ENCODE data around the gene C11orf98.
"Not testable (repeated sequence)": the region's sequence is repeated elsewhere in the genome, so short reads cannot be mapped to it uniquely, and the experiment has no call there.

C11orf98 gene

DNA sequence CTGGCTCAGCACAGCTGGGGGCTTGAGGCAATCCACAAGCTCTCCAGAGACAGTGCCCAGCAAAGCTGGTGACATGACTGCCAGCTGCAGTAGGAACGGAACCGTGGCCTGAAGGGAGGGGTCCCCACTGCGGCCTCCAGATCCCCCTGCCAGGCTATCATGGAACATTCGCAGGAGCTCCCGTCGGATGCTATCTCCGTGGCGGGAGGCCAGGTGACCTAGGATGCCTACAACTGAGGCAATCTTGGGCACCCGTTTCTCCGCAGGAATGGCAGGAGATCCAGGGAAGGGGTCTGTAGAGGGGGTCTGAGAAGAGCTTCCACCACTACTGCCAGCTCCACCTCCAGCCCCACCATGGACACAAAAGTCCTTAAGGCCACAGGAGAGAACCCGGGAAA lies 16.0 kb downstream of the C11orf98 start:
- no peak for FAIRE-seq

- FAIRE-seq: no peak
Measured at GRCh38 chr11:62648185-62648966, 16.6 kb downstream of the C11orf98 start.

DNA sequence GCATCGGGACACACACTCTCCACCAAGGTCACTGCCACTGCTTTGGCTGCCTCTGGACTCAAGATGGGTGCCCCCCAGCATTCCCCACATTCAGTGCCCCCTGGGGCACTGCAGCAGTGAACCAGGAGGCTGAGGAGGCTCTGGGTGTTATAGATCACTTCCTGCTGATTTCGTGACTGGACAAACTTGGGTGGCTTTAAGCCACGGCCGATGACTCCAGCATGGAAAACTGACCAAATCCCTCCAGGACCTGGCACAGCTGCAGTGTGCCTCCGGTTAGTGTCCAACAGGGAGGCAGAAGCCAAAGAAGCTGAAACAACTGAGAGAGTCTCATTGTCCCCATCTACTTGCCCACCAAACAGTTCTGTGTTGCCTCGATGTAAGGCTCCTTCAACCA lies 17.4 kb downstream of the C11orf98 start:
- FAIRE-seq: no peak

GRCh38 chr11:62646825-62647608 lies 18.0 kb downstream of the C11orf98 start:
- no peak for FAIRE-seq

GRCh38 chr11:62645946-62646824 lies 18.8 kb downstream of the C11orf98 start, which contains the start of gene GANAB:
Gene GANAB, minus strand, starts transcription at chr11:62646613. Its CDS starts 14 bp downstream, at chr11:62646599.
- peak; percentile 14 for FAIRE-seq

DNA sequence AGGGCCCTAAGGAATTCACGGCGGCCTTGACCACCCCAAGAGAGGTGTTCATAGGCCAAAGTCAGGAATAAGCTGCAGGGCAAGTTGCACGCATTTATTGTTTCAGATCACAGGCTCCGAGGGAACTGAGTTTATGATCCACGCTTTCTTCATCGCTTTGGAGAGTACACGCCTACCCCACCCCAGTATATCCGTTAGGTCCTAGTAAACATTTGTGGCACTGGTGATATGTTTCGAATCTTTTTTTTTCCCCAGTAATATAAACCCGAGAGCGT lies 19.4 kb downstream of the C11orf98 start:
- no peak for FAIRE-seq

DNA sequence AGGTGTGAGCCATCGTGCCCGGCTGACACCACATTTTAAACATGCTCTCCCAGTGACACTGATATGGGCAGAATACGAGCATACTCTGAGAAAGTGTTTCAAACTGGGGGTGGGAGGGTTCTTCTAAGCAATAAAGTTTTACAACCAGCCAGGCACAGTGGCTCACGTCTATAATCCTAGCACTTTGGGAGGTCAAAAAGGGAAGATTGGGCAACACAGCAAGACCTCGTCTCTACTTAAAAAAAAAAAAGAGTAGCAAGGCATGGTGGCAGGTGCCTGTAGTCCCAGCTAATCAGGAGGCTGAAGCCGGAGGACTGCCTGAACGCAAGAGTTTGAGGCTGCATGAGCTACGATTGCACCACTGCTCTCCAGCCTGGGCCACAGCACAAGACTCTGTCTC lies 20.8 kb downstream of the C11orf98 start:
- FAIRE-seq: no peak

DNA sequence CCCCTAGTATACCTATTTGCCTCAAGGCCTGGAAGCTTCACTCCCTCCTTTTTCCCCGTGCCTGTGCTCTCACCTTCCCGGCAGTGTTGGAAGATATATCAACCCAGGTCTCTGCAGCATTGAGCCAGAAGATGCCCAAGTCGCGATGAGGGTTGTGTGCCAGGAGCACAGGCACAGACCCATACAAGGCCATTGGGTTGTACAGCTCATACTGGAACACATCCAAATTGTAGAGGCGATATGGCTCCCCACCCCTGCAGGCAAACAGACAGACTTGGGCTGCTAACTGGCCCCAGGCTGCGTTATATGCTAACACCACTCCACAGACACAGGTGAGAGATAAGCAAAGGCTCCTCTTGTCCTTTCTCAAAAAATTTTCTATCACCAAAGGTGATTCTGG lies 32.5 kb downstream of the C11orf98 start:
- no peak for FAIRE-seq

DNA sequence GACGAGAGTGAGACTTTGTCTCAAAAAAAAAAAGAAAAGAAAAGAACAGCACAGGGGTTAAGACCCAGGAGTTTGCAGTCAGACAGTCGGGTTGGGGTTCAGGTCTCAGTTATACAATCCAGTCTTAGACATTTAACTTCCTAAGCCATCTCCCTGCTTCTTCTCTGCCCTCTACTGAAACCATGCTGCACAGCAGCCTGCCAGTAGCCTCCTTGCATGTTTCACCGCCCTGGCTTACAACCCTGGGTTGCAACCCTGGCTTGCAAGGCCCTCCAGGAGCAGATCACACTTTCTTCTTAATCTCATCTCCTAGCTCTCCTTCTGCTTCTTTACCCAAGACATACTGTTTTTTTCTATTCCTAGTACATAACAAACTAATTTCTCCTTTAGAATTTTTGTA lies 37.3 kb downstream of the C11orf98 start:
- no peak for FAIRE-seq

- no peak for FAIRE-seq
Measured at GRCh38 chr11:62622476-62623089, 42.4 kb downstream of the C11orf98 start.

DNA sequence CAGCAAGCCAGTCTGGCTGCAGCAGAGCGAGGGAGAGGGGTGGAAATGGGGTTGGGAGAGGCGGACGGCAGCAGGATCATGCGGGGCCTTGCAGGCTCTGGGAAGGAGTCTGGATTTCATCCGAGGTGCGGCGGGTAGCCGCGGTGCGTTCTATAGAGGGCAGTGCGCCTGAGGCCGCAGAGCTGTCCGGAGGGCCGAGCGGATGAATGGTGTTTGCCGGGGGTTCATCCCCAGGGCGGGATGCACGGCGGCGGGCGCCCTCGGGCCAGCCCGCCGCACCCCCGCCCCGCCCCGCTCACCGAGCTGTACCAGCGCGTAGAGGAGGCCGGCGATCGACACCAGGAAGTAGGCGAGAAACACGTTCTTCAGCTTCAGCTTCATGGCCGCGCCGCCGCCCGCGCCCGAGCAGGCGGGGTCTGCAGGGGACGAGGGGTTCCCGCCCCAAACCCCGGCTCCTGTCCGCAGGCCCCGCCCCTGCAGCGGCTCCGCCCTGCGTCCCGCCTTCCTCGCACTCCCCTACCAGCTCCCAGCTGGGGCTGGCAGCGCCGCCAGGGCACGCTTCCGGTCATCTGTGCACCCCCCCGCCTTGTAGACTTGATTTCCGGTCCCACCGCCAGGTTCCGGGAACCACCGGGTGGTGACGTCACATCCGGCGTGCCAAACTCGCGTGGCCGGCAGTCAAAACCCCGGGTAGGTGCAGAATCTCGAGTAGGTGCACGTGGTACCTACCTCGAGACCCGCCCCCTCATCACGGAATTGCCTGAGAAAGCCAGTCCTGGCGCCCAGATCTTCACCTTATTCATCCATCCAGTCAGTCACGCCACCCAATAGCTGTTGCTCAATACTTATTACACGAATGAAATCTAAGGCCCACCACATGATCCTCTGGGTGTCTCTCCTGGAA lies 43.2 kb downstream of the C11orf98 start, which contains the start of gene B3GAT3:
B3GAT3 (minus strand) TSS at position 420 of the 904 bp plus-strand sequence; CDS start at position 381, 39 bp downstream.
- no peak for FAIRE-seq

GRCh38 chr11:62621027-62621566 lies 43.9 kb downstream of the C11orf98 start:
- FAIRE-seq: no peak

DNA sequence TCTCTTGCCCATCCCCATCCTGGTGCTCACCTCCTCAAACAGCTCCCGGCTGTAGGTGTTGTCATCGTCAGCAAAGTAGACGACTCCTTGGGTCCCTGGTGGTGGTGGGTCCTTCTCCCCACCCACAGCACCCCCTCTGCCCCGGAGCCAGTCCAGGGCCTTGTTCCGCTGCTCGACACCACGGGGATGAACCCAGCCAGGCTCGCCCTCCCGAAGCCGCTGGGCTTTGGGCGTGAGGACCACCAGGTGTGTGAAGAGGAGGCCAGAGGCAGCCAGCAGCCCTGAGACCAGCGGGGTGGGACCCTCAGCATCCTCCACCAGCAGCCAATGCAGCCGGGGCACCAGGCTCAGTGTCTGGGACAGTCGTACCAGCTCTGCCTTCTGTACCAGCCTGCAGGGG lies 48.1 kb downstream of the C11orf98 start:
- FAIRE-seq: not testable (repeated sequence)

DNA sequence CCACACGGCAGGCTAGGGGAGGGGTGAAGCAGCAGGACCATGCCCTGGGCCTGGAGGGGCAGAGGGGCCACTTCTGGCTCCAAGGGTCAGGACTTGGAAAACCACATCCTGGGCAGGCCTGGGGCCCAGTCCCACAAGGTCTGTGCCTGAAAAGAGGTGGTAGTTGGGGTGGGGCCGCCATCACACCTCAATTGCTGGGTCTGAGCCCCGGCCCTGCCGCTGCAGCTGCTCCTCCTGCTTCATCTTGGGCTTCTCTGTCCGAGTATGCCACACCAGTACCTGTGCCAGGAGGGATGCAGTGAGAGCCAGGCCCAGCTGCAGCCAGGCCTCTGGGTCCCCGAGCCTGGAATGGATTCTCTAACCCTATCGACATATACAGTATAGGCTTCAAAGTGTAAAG lies 49.5 kb downstream of the C11orf98 start:
- FAIRE-seq: no peak

DNA sequence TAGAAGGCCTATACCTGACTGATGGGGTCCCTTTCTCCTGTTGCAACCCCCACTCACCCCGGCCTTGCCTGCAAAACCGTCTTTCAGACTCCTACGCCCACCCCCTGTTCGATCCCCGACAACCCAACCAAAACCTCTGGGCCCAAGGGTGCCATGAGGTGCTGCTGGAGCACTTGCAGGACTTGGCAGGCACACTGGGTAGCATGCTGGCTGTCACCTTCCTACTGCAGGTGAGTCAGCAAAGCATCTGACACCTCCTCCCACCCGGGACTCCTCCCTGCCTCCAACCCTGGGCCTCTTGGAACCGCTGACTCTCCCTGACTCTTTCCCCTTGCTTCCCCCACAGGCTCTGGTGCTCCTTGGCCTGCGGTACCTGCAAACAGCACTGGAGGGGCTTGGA lies 50.7 kb downstream of the C11orf98 start:
- no peak for FAIRE-seq

DNA sequence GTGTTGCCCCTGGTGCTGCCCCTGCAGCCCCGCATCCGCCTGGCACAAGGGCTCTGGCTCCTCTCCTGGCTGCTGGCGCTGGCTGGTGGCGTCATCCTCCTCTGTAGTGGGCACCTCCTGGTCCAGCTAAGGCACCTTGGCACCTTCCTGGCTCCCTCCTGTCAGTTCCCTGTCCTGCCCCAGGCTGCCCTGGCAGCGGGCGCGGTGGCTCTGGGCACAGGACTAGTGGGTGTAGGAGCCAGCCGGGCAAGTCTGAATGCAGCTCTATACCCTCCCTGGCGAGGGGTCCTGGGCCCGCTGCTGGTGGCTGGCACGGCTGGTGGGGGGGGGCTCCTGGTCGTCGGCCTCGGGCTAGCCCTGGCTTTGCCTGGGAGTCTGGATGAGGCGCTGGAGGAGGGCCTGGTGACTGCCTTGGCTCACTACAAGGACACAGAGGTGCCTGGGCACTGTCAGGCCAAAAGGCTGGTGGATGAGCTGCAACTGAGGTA lies 51.7 kb downstream of the C11orf98 start:
- no peak for FAIRE-seq

Data from colon (tissue), 2 donors.